ENCODE measurements around the gene DDB1.

The DDB1 gene

DNA sequence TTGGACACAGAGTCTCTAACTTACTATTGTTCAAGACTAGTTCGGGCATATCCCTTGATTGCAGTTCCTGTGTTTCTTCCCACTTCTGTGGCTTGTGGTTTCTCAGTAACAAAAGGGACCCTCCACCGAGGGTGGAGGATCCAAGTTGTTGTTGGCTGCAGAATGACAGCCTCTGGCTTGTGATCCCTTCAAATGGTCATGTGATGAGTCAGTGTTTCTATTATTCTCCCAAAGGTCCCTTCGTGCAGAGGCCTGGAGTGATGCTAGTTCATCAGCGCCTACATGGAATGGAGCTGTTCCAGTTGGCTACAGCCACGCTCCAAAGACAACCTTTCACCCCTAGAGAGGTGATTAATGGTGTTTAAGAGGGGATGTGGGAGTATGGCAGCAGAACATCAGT is 35.2 kb downstream of the DDB1 start:
- DNase-seq (ENCODE audit: low read depth in 1 of 2, low spot score in 1 of 2): no peak

- no peak for DNase-seq (ENCODE audit: low read depth in 1 of 2, low spot score in 1 of 2)
Observed at GRCh38 chr11:61297341-61297740, 35.6 kb downstream of the DDB1 start.

- no peak for DNase-seq (ENCODE audit: low read depth in 1 of 2, low spot score in 1 of 2)
Observed at GRCh38 chr11:61295596-61295926, 37.3 kb downstream of the DDB1 start.

DNA sequence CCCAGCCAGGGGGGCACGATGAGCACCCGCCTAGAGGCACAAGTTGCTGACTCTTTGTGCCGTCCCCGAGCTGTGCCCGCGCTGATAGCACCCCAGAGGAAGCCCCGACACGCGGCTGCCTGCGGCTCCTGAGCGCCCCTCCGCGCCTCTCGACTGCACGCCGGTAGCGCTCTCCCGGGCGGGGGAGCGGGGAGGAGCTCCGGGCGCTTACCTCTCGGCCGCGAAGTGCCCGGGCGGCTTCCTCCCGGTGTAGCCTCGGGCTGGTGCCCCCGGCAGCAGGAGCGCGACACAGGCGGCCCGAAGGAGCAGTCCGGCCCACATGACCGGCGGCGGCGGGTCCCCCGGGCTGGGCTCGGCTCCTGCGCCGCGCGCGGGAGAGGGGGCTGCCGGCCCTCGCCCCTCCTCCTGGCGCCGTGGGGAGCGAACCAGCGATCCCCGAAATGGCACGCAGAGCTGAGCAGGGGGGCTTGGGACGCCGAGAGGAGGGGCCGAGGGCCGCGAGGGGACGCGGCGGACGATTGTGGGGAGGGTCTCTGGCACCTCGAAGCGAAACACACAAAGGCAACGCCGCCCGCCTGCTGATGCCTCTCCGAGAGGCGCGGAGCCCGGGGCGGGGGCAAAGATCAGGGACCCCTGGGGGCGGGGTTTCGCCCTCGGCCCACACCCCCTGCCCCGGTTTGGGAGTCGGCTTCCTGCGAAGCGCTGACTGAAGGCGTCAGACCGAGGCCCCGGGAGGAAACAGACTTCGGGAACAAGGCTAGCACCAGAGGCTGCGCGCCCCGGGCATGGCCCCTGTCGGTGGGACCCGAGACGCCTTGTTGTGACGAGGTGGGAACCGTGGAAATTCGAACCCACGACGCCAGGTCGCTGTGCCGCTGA is 37.9 kb downstream of the DDB1 start, which contains the start of gene VWCE:
Gene VWCE, minus strand, starts transcription at position 600 of the 879 bp plus-strand sequence. Its CDS starts 279 bp downstream, at position 321.
- DNase-seq (ENCODE audit: low read depth in 1 of 2, low spot score in 1 of 2): peak; percentile 20 to 40

DNA sequence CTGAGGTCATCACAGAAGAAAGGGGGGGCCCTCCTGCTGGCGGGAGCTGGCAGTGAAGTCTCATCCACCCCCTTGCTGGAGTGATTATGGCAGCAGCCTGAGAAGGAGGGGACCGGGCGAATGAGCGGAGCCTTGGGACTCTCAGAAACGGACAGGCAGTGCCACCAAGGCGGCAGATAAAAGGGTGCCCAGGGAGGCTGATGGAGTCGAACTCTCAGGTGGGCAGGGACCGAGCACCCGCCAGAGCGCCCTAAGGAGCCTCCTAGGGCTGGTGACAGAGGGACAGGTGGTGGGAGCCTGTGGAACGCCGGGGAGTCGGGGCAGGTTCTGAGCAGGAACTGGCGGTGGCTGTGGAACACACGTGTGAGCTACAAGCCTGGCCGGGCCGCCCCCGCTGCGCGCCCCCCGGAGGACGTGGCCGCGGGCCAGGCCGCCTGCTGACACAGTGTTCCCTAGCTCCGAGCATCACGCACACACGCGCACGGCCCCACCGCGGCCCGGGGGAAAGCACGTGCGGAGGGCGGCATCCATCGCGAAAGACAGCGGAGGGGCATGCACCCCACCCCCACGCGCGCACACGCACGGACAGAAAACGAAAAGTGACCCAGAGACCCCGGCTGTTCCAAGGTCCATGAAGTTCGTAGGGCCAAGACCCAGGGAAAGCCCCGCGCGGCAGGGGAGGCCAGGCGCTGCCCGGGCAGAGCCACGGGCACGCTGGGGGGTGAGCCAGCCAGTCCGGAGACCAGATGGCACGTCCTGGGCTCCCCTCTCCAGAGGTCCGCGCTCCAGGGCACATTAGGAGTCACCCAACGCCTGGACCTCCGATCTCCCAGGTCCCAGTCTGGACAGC is 38.8 kb downstream of the DDB1 start:
- peak in 1 of 2 donors; percentile 5 for DNase-seq (ENCODE audit: low read depth in 1 of 2, low spot score in 1 of 2)

GRCh38 chr11:61292356-61292755 is 40.5 kb downstream of the DDB1 start:
- no peak for DNase-seq (ENCODE audit: low read depth in 1 of 2, low spot score in 1 of 2)

DNA sequence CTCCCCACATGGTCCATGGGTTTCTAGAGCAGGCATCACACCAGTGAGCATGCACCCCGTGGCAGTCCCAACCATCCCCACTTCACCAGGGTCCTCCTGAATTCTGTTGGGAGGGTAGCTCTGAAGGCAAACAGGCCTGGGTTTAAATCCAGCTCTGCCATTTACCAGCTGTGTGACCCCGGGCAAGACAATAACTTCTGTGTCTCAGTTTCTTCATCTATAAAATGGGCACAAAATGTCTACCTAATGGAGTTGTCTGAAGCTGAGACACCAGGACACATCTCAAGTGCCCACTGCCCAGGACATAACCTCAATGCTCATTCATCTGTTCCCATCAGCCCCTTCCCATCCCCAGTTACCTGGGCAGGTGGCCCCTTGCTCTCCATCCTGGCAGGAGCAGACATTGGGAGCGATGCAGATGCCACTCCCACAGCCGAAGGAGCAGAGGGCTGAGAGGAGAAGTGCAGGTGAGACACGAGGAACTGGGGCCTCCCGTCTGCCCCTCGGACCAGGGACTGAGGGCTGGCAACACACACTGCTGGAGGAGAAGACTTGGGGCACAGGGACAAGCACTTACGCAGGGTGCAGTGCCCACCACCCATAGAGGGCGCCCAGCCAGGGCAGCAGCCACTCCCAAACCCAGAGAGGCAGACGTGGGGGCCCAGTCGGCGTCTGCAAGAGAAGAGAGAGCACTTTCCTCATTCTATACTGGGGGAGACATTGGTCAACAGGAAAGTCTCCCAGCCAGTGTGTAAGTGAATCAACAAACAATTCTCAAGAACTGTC is 41.8 kb downstream of the DDB1 start:
- no peak for DNase-seq (ENCODE audit: low read depth in 1 of 2, low spot score in 1 of 2)

- DNase-seq (ENCODE audit: low read depth in 1 of 2, low spot score in 1 of 2): no peak
Observed at GRCh38 chr11:61287338-61287977, 45.4 kb downstream of the DDB1 start.

DNA sequence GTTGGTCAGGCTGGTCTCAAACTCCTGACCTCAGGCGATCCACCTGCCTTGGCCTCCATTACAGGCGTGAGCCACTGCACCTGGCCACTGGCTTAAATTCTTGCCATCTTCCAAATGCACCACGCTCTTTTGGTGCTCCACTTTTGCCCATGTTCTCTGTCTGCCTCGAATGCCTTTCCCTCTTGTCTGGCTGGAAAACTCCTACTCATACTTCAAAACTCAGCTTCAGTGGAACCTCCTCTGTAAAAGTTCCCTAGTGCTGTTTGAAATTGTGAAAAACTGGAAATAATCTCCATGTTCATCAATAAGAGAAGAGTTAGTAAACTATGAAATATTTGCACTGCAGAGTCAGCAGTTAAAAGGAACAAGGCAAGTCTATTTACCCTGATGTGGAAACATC is 49.3 kb downstream of the DDB1 start:
- no peak for DNase-seq (ENCODE audit: low read depth in 1 of 2, low spot score in 1 of 2)

DNA sequence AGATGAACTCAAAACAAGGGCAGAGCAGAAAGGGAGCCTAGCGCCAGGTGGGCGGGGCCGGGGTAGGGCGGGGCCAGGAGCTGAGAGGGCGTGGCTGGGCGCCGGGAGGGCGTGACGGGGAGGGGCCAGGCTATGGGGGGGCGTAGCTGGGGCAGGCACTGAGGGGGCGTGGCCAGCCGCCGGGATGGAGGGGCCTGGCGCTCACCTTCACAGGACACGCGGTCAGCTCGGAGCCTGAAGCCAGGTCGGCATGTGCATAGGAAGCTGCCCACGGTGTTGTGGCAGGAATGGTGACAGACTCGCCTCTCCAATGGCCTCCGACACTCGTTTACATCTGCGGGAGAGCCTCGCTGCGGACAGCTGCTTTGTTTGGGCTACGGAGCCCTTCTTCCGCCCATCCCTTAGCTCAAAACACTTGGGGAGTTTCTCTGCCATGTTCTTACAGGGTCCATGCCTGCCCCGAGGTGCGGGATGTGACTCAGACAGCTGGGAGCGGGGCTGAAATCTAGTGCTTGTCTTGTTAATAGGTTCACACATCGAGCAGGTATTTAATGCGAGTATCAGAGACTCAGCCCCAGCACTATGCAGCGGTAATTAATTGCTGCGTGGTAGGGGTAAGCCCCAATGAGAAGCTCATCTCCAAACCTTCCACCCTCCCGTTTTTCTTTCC is 51.2 kb downstream of the DDB1 start:
- DNase-seq (ENCODE audit: low read depth in 1 of 2, low spot score in 1 of 2): no peak

DNA sequence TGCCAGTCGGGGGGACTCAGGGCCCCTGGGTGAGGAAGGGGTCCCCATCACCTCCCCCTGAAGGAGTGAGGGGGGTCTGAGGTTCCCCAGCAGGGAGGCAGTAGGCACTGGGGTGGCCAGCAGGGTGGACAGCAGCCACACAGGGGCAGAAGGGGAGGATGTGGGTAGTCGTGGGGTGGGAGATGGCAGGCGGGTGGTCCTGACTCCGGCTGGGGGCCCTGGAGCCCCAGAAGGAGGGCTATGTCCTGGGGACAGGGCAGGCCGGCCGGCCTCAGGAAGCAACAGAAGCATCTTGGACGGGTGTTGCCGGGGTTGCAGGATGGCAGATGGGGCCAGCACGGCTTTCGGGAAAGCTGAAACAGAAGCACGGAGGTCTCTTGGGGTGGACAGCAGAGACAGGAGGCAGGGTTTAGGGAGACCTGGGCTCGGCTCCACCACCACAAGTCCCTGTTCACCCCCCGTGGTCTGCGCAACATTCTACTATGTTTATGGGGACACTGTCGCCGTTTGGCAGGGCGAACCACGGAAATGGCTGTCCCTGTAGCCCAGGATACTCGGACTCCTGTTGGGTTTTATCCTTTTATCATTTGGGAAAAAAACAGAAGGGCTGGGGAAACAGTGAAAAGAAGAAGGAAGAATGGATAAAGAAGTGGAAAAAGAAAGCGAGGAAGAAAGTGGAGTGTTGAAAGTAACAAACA is 51.9 kb downstream of the DDB1 start:
- DNase-seq (ENCODE audit: low read depth in 1 of 2, low spot score in 1 of 2): no peak

DNA sequence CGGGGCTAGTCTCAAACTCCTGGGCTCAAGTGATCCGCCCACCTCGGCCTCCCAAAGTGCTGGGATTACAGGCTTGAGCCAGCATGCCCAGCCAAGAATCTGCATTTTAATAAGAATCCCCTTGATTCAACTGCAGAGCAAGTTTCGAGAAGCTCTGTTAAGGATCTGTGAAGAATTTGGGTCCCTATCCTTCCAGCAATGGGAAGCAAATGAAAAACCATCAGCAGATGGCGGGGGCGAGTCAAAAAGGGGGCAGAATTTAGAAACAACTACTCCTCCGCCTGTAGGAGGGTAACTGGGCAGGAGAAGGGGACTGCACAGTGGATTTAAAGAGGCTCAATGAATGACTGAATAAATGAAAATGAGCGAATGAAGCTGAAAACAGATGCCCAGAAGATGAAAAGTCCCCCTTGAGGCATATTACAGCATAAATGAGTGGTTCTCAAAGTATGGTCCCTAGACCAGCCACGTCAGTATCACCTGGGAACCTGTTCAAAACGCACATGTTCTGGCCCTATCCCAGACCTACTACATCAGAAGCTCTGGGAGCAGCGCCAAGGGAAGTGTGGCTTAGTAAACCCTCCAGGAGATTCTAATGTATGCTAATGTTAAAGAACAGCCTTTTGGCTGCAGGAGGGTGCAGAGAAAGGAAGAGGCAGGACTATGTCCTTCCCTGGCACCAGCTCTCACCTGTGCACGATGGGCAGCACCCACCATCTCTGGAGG is 52.8 kb downstream of the DDB1 start:
- DNase-seq (ENCODE audit: low read depth in 1 of 2, low spot score in 1 of 2): no peak

DNA sequence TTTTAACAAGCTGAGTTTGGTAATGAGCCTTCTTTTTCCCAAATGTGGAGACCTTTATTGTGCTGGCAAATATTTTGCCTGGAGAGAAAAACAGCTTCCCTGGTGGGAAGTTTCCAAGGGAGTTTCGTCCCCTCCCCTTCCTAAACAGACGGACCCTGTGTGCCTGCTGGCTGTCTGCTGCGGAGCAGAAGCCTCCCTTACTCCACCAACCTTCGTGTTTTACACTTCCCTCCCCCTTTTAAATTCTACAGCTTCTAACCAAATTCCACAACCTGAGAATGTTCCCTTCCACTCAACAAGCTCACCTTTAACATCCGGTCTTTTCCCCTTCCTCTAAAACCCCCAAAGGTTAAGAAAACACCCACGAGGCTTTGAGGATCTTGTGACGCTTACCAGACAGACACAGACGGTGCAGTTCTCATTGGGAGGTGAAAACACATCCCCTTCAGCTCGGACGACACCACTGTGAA is 54.9 kb downstream of the DDB1 start:
- DNase-seq (ENCODE audit: low read depth in 1 of 2, low spot score in 1 of 2): no peak

DNA sequence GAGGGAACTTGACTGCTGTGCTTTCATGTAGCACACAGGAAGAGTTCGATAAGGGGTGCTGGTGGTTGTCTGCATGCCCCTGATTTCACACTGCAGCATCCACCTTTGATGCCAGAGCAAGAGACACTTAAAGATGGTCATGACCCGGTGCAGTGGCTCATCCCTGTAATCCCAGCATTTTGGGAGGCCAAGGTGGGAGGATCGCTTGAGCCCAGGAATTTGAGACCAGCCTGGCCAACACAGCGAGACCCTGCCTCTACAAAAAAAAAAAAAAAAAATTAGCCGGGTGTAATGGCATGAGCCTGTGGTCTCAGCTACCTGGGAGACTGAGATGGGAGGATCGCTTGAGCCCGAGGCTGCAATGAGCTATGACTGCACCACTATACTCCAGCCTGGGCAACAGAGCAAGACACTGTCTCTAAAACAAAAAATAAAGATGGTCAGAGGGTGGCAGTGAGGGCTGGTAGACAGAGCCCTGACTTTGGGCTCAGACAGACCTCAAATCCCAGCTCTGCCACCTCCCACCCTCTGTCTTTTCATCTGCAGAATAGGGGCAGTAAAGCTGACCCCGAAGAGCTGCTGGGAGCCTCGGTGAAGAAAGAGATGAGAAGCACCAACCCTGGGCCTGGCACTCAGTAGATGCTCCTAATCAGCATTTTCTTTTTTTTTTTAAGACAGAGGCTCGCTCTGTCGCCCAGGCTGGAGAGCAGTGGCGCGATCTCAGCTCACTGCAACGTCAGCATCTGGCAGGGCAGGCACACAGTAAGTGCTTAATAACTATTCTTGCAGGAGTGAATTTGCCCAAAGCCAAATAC is 55.5 kb downstream of the DDB1 start:
- no peak for DNase-seq (ENCODE audit: low read depth in 1 of 2, low spot score in 1 of 2)

DNA sequence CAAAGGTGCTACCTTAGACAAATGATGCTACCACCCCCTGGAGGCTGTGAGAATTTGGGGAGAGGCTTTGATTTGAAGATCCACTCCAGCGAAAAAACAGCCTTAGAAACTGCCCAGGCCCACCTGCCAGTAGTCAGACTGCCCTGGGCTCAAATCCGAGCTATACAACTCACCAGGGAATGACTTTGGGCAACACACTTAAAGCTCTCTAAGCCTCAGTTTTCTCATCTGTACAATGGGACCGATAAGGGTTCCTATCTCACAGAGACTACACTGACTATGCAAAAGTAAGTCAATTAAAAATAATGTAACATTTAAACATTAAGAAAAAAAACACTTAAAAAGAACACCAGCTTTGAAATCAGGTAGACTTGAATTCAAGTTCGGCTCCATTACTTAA is 57.7 kb downstream of the DDB1 start:
- DNase-seq (ENCODE audit: low read depth in 1 of 2, low spot score in 1 of 2): no peak

DNA sequence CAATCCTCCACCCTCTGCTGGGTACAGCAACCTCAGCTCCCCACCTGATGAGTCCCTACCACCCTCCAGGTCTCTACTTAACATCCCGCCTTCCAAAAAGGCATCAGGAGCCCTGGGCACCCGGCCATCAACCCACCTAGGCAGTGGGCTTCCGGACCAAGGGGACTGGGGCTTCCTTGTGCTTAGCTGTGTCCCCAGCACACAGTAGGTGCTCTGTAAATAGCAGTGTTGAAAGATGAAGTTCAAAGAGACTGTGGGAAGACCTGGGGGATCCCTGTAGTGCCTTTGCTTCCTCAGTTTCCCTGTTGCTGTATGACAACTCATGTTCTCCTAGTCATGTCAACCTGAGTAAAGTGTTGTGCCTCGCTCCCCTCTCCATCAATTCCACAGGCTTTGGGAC is 58.8 kb downstream of the DDB1 start:
- DNase-seq (ENCODE audit: low read depth in 1 of 2, low spot score in 1 of 2): no peak

GRCh38 chr11:61273178-61274078 is 59.5 kb downstream of the DDB1 start:
- no peak for DNase-seq (ENCODE audit: low read depth in 1 of 2, low spot score in 1 of 2)

Data from activated T-helper 1 cell treated with anti-CD3 and anti-CD28 coated beads, Interleukin-2, amount 50 U/mL, for 16 hours (primary cell).